ENCODE results near the gene TRIM61.
A peak's percentile ranks its signal among the peaks of the same experiment; 100 is the strongest.
"Not testable (repeated sequence)": the region's sequence is repeated elsewhere in the genome, so short reads cannot be mapped to it uniquely, and the experiment has no call there.

TRIM61 gene

DNA sequence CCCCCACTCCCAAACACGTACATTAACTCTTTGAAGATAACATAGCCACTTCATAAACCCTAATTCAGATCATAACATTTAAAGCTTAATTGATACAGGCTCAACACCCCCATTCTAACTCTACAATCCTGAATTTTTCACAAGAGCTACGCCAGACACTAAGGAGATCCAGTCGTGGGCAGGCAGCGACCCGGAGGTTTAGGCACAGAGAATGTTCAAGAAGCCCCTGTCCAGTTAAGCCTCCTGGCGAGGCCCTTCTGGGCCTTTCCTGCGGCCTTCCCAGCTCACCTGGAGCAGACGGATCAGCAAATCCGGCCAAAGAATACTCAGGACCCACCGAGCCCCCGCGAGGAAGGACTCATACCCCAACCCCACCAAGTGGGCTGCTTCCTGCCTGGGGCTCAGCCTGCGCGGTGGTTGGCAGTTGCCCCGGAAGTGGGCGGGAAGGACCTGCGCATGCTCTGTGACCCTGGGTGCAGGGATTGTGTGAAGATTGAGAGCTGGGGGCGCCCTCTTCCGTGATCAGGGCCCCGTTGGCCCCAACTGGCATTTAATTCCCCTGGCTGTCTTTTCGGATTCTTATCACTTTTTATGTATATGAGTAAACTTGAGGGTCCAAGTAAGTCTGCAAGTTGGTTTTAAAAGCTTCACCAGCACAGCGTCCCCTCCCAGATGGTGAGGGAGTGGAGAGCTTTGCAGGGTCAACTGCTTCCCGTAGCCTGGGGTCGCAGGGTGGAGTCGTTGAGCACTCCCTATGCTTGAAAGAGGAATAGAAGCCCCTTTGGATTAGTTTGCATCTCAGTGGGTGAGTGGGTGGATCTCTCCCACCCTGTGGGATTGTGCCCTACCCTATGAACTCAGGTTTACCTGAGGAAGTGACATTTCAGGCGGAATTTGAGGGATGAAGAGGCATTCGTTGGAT lies at the start of gene TRIM61:
TRIM61 (minus strand) TSS at position 415 of the 922 bp plus-strand sequence. CDS start 7,655 bp downstream, outside the sequence.
- intact Hi-C loops (cut with DNase I; ENCODE audit: low total_unique reads): no loop called here
- peak within 1 kb of the TSS; percentile 56 to 57 for H3K4me3 ChIP-seq
- TF ChIP-seq, protein P1, sequence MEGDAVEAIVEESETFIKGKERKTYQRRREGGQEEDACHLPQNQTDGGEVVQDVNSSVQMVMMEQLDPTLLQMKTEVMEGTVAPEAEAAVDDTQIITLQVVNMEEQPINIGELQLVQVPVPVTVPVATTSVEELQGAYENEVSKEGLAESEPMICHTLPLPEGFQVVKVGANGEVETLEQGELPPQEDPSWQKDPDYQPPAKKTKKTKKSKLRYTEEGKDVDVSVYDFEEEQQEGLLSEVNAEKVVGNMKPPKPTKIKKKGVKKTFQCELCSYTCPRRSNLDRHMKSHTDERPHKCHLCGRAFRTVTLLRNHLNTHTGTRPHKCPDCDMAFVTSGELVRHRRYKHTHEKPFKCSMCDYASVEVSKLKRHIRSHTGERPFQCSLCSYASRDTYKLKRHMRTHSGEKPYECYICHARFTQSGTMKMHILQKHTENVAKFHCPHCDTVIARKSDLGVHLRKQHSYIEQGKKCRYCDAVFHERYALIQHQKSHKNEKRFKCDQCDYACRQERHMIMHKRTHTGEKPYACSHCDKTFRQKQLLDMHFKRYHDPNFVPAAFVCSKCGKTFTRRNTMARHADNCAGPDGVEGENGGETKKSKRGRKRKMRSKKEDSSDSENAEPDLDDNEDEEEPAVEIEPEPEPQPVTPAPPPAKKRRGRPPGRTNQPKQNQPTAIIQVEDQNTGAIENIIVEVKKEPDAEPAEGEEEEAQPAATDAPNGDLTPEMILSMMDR (IDR thresholded peaks at IDR 0.05): no peak

DNA sequence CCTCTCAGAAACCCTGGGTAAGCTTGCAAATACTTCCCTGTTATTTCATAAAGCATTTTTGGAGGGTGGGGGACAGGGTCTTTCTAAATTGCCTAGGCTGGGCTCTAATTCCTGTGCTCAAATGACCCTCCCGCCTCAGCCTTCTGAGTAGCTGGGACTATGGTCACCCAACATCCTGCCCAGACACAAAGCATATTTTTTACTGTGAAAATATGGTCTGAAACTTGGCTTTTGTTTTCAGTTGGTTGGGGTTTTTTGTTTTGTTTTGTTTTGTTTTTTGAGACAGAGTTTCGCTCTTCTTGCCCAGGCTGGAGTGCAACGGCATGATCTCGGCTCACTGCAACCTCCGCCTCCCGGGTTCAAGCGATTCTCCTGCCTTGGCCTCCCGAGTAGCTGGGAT lies 48.3 kb upstream of the TRIM61 start:
- H3K36me3 ChIP-seq; intact Hi-C loops (cut with DNase I; ENCODE audit: low total_unique reads); H3K4me3 ChIP-seq; H3K27me3 ChIP-seq; H3K9me3 ChIP-seq; H3K4me1 ChIP-seq; H3K27ac ChIP-seq; DNase-seq: not testable (repeated sequence)

More for the DNA sequence above, at the start of gene TRIM61:
- peaks cover 0 to 6% (median 0%) of the 10 kb centered on the region in 4 donors for H3K4me1 ChIP-seq
- no peaks in the 10 kb centered on the region for H3K9me3 ChIP-seq
- H3K36me3 ChIP-seq: peaks cover 0 to 8% (median 7%) of the 10 kb centered on the region in 3 donors
- H3K27ac ChIP-seq: peak within 1 kb of the TSS; percentile 28 to 65
- H3K27me3 ChIP-seq: no peaks in the 10 kb centered on the region
- DNase-seq: peak in 1 of 2 donors; percentile 67

- H3K4me3 ChIP-seq; DNase-seq; H3K36me3 ChIP-seq; H3K27ac ChIP-seq; H3K4me1 ChIP-seq; intact Hi-C loops (cut with DNase I; ENCODE audit: low total_unique reads); H3K27me3 ChIP-seq; H3K9me3 ChIP-seq: not testable (repeated sequence)
Observed at GRCh38 chr4:165019995-165020394, 42.5 kb upstream of the TRIM61 start.

DNA sequence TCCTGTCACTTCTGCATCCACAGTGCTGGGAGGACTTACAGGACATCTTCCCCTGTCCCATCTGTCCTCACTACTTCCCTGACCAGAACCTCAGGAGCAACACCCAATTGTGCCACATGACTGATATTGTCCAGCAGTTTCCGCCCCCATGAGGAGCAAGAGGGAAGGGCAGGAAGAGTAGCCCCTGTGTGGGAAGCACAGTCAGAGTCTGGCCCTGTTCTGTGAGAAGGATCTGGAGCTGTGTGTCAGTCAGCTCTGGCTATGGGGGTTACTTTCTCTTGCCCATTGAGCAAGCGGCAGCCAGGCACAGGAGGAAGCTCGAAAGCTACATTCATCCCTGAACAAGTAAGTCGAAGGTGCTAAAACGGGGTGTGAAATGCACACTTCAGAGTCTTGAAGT lies 39.5 kb upstream of the TRIM61 start:
- Histone ChIP-seq H3K4me3 (no peak overlapping the region), H3K9me3 (no peaks in the 10 kb centered on the region), H3K36me3 (no peaks in the 10 kb centered on the region), H3K27me3 (no peaks in the 10 kb centered on the region), H3K27ac (no peak overlapping the region), H3K4me1 (no peaks in the 10 kb centered on the region)
- intact Hi-C loops (cut with DNase I; ENCODE audit: low total_unique reads): no loop called here
- no peak for DNase-seq
- TF ChIP-seq, protein P1 (IDR thresholded peaks at IDR 0.05): no peak

GRCh38 chr4:165013691-165014090 lies 36.2 kb upstream of the TRIM61 start:
- Histone ChIP-seq H3K4me3 (no peak overlapping the region), H3K27ac (no peak overlapping the region), H3K9me3 (no peaks in the 10 kb centered on the region), H3K27me3 (no peaks in the 10 kb centered on the region), H3K4me1 (no peaks in the 10 kb centered on the region), H3K36me3 (no peaks in the 10 kb centered on the region)
- DNase-seq: no peak
- intact Hi-C loops (cut with DNase I; ENCODE audit: low total_unique reads): no loop called here
- TF ChIP-seq, protein P1 (IDR thresholded peaks at IDR 0.05): no peak

GRCh38 chr4:165011403-165011802 lies 33.9 kb upstream of the TRIM61 start:
- Histone ChIP-seq H3K27ac (no peak overlapping the region), H3K4me1 (no peaks in the 10 kb centered on the region), H3K36me3 (no peaks in the 10 kb centered on the region), H3K4me3 (no peak overlapping the region), H3K27me3 (no peaks in the 10 kb centered on the region), H3K9me3 (no peaks in the 10 kb centered on the region)
- DNase-seq: no peak
- TF ChIP-seq, protein P1 (IDR thresholded peaks at IDR 0.05): no peak
- intact Hi-C loops (cut with DNase I; ENCODE audit: low total_unique reads): no loop called here

Measured in tibial artery (tissue), 4 donors.